Lower leg skin (tissue), 4 donors: Measurements from ENCODE around the gene TICRR. TPM values are rescaled to one million over a fixed set of nuclear protein-coding genes. Genes with fewer than 3 reads are reported as not detected.

Experiments used
- DNase-seq, 2 donors: peaks; one replicate each; pipeline ENCODE4 v3.0.0-alpha.2; 2019; ENCODE audit warnings: low spot score in 2 of 2
- H3K4me3 ChIP-seq: fragments of 200-600 bp; sonication (generic); 2 replicates; pipeline ENCODE4 v1.5.1; 2017; ENCODE audit warnings: mild to moderate bottlenecking, low read depth; ENCODE audit not compliant: poor library complexity, severe bottlenecking
- POLR2A ChIP-seq, 2 donors: fragments of 450-650 bp; IDR thresholded peaks; one replicate each; pipeline ENCODE4 v1.6.1; 2016 to 2017; ENCODE audit warnings: antibody characterized with exemption in 2 of 2, mild to moderate bottlenecking in 1 of 2, moderate library complexity in 1 of 2
- WGBS, 2 donors: methylation state at CpG; one replicate each; pipeline ENCODE4 v1.1.5; 2018; 5-methylcytosine and 5-hydroxymethylcytosine counted together
- intact Hi-C: fragments of 100-400 bp; cut with DNase I; formaldehyde crosslinking; loops from one replicate; pipeline ENCODE4 v1.15.0; 2023; ENCODE audit warnings: low total_unique reads
- total RNA-seq, 4 donors: library from RNA; depleted of rRNA; stranded (reverse); fragments of >200 nt; gene quantifications; one replicate each; pipeline ENCODE4 v1.1.0, GENCODE V29; 2016
- TF ChIP-seq, protein P1 (sequence below), 3 donors: fragments of 450-650 bp; IDR thresholded peaks; one replicate each; pipeline ENCODE4 v1.5.1; 2016; ENCODE audit warnings: antibody characterized with exemption in 3 of 3, mild to moderate bottlenecking in 3 of 3, moderate library complexity in 2 of 3

The TICRR gene
- total RNA-seq, 4 donors from 2014 or later = 0.21 to 1.2 (median 0.55) TPM

DNA sequence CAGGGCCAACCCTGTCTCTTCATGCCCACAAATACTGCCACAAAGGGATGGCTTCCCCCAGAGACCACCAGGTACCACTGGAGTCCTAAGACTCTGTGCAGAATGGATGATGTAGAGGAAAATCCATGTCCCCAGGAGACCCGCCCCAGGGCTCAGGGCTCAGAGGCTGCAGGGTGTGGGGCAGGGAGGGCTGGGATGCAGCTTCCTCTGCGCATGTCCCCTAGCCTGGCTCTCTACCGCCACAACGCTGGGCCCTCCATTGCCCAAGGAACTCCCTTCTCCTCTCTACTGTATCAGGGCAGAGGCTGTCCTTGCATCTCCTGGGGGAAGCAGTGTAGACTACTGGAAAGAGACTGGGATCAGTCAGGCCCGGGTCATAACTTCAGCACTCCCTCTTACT, 19.5 kb upstream of the TICRR start:
- H3K4me3 ChIP-seq = no peak overlapping the region
- TF ChIP-seq, protein P1, sequence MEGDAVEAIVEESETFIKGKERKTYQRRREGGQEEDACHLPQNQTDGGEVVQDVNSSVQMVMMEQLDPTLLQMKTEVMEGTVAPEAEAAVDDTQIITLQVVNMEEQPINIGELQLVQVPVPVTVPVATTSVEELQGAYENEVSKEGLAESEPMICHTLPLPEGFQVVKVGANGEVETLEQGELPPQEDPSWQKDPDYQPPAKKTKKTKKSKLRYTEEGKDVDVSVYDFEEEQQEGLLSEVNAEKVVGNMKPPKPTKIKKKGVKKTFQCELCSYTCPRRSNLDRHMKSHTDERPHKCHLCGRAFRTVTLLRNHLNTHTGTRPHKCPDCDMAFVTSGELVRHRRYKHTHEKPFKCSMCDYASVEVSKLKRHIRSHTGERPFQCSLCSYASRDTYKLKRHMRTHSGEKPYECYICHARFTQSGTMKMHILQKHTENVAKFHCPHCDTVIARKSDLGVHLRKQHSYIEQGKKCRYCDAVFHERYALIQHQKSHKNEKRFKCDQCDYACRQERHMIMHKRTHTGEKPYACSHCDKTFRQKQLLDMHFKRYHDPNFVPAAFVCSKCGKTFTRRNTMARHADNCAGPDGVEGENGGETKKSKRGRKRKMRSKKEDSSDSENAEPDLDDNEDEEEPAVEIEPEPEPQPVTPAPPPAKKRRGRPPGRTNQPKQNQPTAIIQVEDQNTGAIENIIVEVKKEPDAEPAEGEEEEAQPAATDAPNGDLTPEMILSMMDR (IDR thresholded peaks at IDR 0.05) = no peak
- TF ChIP-seq POLR2A (IDR thresholded peaks at IDR 0.05) = no peak
- intact Hi-C loops = loop anchor here (5.0 to 10.0 kb wide), 2 partner anchors 61 to 113 kb away; partner anchors contain the start of gene RHCG
- 72 to 78% methylated on average over 5 of the region's 5 CpGs for WGBS, 2 donors
- no peak for DNase-seq

DNA sequence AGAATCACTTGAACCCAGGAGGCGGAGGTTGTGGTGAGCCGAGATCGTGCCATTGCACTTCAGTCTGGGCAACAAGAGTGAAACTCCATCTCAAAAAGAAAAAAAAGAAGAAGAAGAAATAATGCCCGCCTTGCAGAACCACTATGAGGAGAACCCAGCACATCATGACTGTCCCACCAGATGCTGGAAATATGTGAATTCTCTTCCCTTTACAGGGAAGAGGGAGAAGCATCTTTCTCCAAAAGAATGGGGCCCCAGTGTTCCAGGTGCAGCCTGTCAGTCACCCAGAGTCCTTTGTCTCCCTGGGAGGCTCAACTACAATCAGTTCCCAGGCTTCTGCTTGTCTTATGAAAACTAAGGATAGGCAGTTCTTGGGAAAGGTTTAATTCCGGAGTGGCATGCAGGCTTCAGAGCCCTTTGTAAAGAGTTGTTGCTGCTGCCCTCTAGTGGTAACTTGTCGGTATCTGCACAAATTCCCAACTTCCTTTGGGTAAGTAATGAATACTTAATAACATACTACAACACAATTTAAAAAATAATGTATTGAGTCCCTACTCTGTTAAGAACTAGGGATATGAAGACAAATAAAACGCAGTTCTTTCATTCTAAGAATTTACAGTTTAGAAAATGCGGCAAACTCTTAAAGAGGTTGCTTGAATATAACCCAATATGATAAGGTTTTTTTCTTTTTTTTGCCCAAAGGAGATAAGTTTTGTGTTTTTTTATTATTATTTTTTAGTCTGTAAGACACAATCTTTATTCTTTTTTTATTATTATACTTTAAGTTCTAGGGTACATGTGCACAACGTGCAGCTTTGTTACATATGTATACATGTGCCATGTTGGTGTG, 18.6 kb upstream of the TICRR start:
- intact Hi-C loops = loop anchor here (5.0 to 10.0 kb wide), 2 partner anchors 62 to 114 kb away; partner anchors contain the start of gene RHCG
- TF ChIP-seq, protein P1 (IDR thresholded peaks at IDR 0.05) = peak in 1 of 3 donors; percentile 15
- TF ChIP-seq POLR2A (IDR thresholded peaks at IDR 0.05) = no peak
- WGBS, 2 donors = 45 to 47% methylated on average over 9 of the region's 9 CpGs
- no peak overlapping the region for H3K4me3 ChIP-seq
- peak in 1 of 2 donors; percentile 60 for DNase-seq

- intact Hi-C loops = loop anchor here (5.0 to 10.0 kb wide), 2 partner anchors 65 to 118 kb away; partner anchors contain the start of gene RHCG
- TF ChIP-seq POLR2A (IDR thresholded peaks at IDR 0.05) = no peak
- TF ChIP-seq, protein P1 (IDR thresholded peaks at IDR 0.05) = no peak
These were observed 15.5 kb upstream of the TICRR start for GRCh38 chr15:89559769-89560264.

DNA sequence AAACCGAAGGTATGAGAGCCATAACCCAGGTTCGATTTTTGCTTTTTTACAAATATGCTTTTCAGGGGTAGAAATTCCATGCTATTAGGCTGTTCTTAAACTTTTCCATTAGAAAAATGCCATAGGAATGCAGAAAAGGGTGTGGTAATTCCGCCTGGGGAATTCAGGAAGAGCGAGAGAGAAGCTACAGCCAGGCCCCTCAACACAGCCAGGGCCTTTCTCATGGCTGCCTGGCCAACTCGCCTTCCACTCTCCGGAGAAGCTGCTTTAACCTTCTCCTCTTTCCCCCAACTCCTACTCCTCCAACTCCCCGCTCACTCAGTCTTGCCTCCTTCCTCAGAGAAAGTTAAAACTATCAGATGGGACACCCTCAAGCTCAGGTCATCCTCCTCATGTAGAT, 9.1 kb upstream of the TICRR start:
- 44 to 57% methylated on average over 7 of the region's 7 CpGs for WGBS, 2 donors
- intact Hi-C loops = no loop called here
- TF ChIP-seq, protein P1 (IDR thresholded peaks at IDR 0.05) = no peak
- TF ChIP-seq POLR2A (IDR thresholded peaks at IDR 0.05) = no peak
- no peak overlapping the region for H3K4me3 ChIP-seq
- DNase-seq = no peak

More at GRCh38 chr15:89559769-89560264, 15.5 kb upstream of the TICRR start:
- WGBS, 2 donors = 71 to 77% methylated on average over 5 of the region's 5 CpGs
- no peak overlapping the region for H3K4me3 ChIP-seq
- DNase-seq = no peak

GRCh38 chr15:89566621-89567294, 8.5 kb upstream of the TICRR start:
- intact Hi-C loops = no loop called here
- 86% methylated on average over 5 of the region's 5 CpGs for WGBS, 2 donors
- H3K4me3 ChIP-seq = no peak overlapping the region
- no peak for DNase-seq
- TF ChIP-seq, protein P1 (IDR thresholded peaks at IDR 0.05) = no peak
- TF ChIP-seq POLR2A (IDR thresholded peaks at IDR 0.05) = no peak
